ENCODE measurements around the gene QKI. TPM values are rescaled to one million over a fixed set of nuclear protein-coding genes. Genes with fewer than 3 reads are reported as not detected.

QKI gene
- total RNA-seq, 6 experiments from 2014 or later, result 47.6 to 80.8 (median 76.3) TPM

DNA sequence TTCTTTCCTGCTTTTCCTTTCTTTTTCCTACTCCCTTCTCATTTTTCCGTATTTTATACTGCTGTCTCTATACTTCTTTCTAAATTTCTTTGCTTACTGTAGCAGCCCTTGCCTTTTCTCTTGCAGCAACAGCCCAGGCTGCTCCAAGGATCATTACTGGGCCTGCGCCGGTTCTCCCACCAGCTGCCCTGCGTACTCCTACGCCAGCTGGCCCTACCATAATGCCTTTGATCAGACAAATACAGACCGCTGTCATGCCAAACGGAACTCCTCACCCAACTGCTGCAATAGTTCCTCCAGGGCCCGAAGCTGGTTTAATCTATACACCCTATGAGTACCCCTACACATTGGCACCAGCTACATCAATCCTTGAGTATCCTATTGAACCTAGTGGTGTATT, 148.8 kb downstream of the QKI start:
- intact Hi-C loops (cut with DNase I), result no loop called here
- no peak overlapping the region for H3K27ac ChIP-seq
- H3K36me3 ChIP-seq, result peaks cover 0 to 32% (median 13%) of the 10 kb centered on the region in 4 donors
- WGBS (ENCODE audit: insufficient coverage, low coverage, low lambda C conversion rate, missing lambda C conversion rate), result 90% methylated on average over 8 of the region's 8 CpGs
- no peaks in the 10 kb centered on the region for H3K27me3 ChIP-seq
- no peaks in the 10 kb centered on the region for H3K9me3 ChIP-seq
- DNase-seq (no peak), ATAC-seq (no peak)
- no peaks in the 10 kb centered on the region for H3K4me1 ChIP-seq
- H3K4me3 ChIP-seq, result no peak overlapping the region
- TF ChIP-seq, protein P1, sequence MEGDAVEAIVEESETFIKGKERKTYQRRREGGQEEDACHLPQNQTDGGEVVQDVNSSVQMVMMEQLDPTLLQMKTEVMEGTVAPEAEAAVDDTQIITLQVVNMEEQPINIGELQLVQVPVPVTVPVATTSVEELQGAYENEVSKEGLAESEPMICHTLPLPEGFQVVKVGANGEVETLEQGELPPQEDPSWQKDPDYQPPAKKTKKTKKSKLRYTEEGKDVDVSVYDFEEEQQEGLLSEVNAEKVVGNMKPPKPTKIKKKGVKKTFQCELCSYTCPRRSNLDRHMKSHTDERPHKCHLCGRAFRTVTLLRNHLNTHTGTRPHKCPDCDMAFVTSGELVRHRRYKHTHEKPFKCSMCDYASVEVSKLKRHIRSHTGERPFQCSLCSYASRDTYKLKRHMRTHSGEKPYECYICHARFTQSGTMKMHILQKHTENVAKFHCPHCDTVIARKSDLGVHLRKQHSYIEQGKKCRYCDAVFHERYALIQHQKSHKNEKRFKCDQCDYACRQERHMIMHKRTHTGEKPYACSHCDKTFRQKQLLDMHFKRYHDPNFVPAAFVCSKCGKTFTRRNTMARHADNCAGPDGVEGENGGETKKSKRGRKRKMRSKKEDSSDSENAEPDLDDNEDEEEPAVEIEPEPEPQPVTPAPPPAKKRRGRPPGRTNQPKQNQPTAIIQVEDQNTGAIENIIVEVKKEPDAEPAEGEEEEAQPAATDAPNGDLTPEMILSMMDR (IDR thresholded peaks at IDR 0.05), result no peak
- no peak for TF ChIP-seq POLR2A (IDR thresholded peaks at IDR 0.05)

DNA sequence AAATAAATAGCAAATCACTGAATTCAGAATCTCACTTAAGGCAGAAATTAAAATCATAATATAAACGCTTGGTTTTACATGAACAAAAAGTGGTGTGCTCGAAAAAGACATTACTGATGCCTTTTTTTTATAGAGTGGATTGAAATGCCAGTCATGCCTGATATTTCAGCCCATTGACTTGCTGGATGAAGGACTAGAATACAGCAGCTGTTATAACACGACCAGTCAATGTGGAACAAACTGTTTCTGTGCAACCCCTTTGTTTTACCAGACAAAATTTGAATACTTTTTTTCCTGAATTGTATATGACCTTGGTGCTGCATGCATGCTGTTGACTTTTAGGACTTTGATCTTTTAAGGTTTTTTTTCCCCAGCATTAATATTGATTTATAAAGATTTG, 150.0 kb downstream of the QKI start:
- no peaks in the 10 kb centered on the region for H3K9me3 ChIP-seq

DNA sequence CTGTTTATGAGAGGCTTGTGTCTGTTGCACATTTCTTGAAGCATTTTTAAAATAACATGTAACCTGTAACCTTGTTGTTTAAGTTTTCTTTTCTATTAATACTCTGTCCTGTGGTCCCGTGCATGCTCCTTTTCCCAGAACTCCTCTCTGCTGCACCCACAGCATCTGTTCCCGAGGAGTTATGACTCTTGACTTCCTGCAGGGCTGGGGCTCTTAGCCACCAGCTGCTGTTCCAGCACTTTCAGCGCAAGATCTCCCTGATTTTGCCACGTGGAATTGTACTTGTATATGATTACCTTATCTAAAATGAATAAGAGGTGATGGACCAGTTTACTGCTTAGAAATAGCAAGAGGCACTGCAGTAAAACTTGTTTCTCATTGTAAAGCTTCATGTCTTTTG, 150.6 kb downstream of the QKI start:
- H3K27ac ChIP-seq, result no peak overlapping the region
- TF ChIP-seq, protein P1 (IDR thresholded peaks at IDR 0.05), result no peak
- TF ChIP-seq POLR2A (IDR thresholded peaks at IDR 0.05), result no peak
- intact Hi-C loops (cut with DNase I), result no loop called here
- ATAC-seq (no peak), DNase-seq (no peak)
- 67% methylated on average over 4 of the region's 4 CpGs for WGBS (ENCODE audit: insufficient coverage, low coverage, low lambda C conversion rate, missing lambda C conversion rate)
- H3K27me3 ChIP-seq, result no peaks in the 10 kb centered on the region
- no peaks in the 10 kb centered on the region for H3K9me3 ChIP-seq
- H3K4me3 ChIP-seq, result no peak overlapping the region
- H3K36me3 ChIP-seq, result peaks cover 0 to 32% (median 11%) of the 10 kb centered on the region in 4 donors
- no peaks in the 10 kb centered on the region for H3K4me1 ChIP-seq

More for the DNA sequence above, 150.0 kb downstream of the QKI start:
- no peak overlapping the region for H3K4me3 ChIP-seq
- peaks cover 0 to 32% (median 13%) of the 10 kb centered on the region in 4 donors for H3K36me3 ChIP-seq
- ATAC-seq (no peak), DNase-seq (no peak)
- H3K4me1 ChIP-seq, result no peaks in the 10 kb centered on the region
- TF ChIP-seq, protein P1 (IDR thresholded peaks at IDR 0.05), result no peak
- TF ChIP-seq POLR2A (IDR thresholded peaks at IDR 0.05), result no peak
- H3K27me3 ChIP-seq, result no peaks in the 10 kb centered on the region
- intact Hi-C loops (cut with DNase I), result no loop called here
- WGBS (ENCODE audit: insufficient coverage, low coverage, low lambda C conversion rate, missing lambda C conversion rate), result 78% methylated on average over 3 of the region's 3 CpGs
- no peak overlapping the region for H3K27ac ChIP-seq

DNA sequence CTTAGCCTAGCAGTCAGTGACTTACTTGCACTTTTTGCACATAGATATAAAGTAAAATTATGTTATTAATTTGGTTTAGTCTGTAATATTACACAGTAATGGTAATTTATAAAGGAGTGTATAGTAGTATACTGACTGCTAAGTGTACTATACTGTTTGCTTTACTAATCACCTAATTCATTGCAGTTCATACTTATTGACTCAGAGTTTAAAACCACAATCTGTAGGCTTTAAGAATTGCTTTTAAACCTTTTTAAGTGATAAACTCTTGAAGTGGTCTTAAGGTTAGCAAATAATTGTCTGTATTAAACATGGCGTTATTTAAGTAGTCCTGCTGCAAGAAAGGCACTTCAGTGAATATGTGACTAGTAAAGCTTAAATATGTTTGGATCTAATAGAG, 151.5 kb downstream of the QKI start:
- Histone ChIP-seq H3K27ac (no peak overlapping the region), H3K4me3 (no peak overlapping the region), H3K4me1 (peaks cover 0 to 9% (median 0%) of the 10 kb centered on the region in 4 donors), H3K9me3 (no peaks in the 10 kb centered on the region), H3K27me3 (no peaks in the 10 kb centered on the region), H3K36me3 (peaks cover 0 to 32% (median 13%) of the 10 kb centered on the region in 4 donors)
- intact Hi-C loops (cut with DNase I), result no loop called here
- 100% methylated on average over 1 of the region's 1 CpG for WGBS (ENCODE audit: insufficient coverage, low coverage, low lambda C conversion rate, missing lambda C conversion rate)
- no peak for TF ChIP-seq POLR2A (IDR thresholded peaks at IDR 0.05)
- TF ChIP-seq, protein P1 (IDR thresholded peaks at IDR 0.05), result no peak
- ATAC-seq, result no peak
- DNase-seq, result no peak

DNA sequence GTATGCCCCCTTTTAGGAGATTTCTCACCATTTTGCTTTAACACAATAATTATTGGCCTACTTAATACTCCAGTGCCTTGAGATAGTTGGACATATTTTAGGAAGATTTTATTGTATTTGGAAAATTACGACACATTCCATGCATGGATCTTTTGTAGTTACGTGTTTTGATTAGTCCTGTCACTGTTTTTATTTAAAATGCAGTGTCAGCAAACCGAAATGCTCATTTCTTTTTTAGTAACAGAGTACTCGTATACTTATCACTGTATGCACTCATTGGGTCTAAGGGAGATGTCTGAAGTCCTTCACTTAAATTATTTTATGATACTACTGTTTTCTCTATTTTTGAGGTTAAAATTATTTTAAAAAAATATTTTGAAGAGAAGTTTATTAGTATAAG, 153.8 kb downstream of the QKI start:
- Histone ChIP-seq H3K36me3 (peaks cover 0 to 31% (median 15%) of the 10 kb centered on the region in 4 donors), H3K4me3 (no peak overlapping the region), H3K9me3 (no peaks in the 10 kb centered on the region), H3K27ac (no peak overlapping the region), H3K27me3 (no peaks in the 10 kb centered on the region), H3K4me1 (peaks cover 0 to 10% (median 0%) of the 10 kb centered on the region in 4 donors)
- WGBS (ENCODE audit: insufficient coverage, low coverage, low lambda C conversion rate, missing lambda C conversion rate), result 93% methylated on average over 4 of the region's 4 CpGs
- TF ChIP-seq, protein P1 (IDR thresholded peaks at IDR 0.05), result no peak
- TF ChIP-seq POLR2A (IDR thresholded peaks at IDR 0.05), result no peak
- no peak for DNase-seq
- intact Hi-C loops (cut with DNase I), result no loop called here
- ATAC-seq, result no peak

All from right lobe of liver (tissue), 6 donors.